Tibial artery (tissue), 4 donors: ENCODE data around the gene PHACTR1.

Experiments
- DNase-seq, 2 donors: peaks; one replicate each; pipeline ENCODE4 v3.0.0-alpha.2; 2019
- H3K27ac ChIP-seq, 2 donors: fragments of 200-600 bp; sonication (generic) in 1 of 2; 1 replicate in 1 of 2; 2 replicates in 1 of 2; pipeline ENCODE4 v1.5.1; 2018 to 2019; ENCODE audit warnings: mild to moderate bottlenecking in 1 of 2
- H3K27me3 ChIP-seq, 2 donors: fragments of 200-600 bp; sonication (generic) in 1 of 2; one replicate each; pipeline versions ENCODE4 v1.5.1 to v1.6.0; 2016 to 2019
- H3K36me3 ChIP-seq, 3 donors: fragments of 200-600 bp; sonication (generic) in 2 of 3; one replicate each; pipeline ENCODE4 v1.5.1; 2016 to 2019; ENCODE audit warnings: mild to moderate bottlenecking in 2 of 3
- H3K4me1 ChIP-seq, 4 donors: fragments of 200-600 bp; sonication (generic) in 2 of 4; 1 replicate in 3 of 4; 2 replicates in 1 of 4; pipeline ENCODE4 v1.5.1; 2016 to 2019
- H3K4me3 ChIP-seq, 2 donors: fragments of 200-600 bp; sonication (generic) in 1 of 2; 1 replicate in 1 of 2; 2 replicates in 1 of 2; pipeline ENCODE4 v1.5.1; 2018 to 2019; ENCODE audit warnings: mild to moderate bottlenecking in 2 of 2
- H3K9me3 ChIP-seq, 3 donors: fragments of 200-600 bp; sonication (generic) in 1 of 3; one replicate each; pipeline ENCODE4 v1.5.1; 2016 to 2019
- intact Hi-C: fragments of 100-400 bp; cut with DNase I; formaldehyde crosslinking; loops from one replicate; pipeline ENCODE4 v1.15.0; 2023; ENCODE audit warnings: low total_unique reads
- TF ChIP-seq, protein P1 (sequence below), 2 experiments: fragments of 200-600 bp in 1 of 2; fragments of 450-650 bp in 1 of 2; IDR thresholded peaks; one replicate each; pipeline ENCODE4 v1.5.1; 2017 to 2019; ENCODE audit warnings: antibody characterized with exemption in 2 of 2, mild to moderate bottlenecking in 1 of 2, moderate library complexity in 1 of 2

Gene PHACTR1

DNA sequence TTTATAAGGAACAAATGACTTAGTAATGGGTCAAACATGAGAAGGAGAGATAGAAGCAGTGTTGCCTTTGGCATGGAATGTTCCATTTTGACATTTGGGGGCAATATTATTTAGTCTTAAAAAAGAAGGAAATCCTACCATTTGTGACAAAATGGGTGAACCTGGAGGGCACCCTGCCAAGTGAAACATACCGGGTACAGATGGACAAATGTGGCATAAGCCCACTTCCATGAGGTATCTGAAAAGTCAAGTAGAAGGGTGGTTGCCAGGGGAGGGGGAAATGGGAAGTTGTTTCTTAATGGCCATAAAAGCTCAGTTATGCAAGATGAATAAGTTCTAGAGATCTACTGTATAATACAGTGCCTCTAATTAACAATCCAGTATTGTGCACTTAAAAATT is 342.5 kb downstream of the PHACTR1 start:
- H3K9me3 ChIP-seq: no peaks in the 10 kb centered on the region
- no peak overlapping the region for H3K27ac ChIP-seq
- DNase-seq: no peak
- TF ChIP-seq, protein P1, sequence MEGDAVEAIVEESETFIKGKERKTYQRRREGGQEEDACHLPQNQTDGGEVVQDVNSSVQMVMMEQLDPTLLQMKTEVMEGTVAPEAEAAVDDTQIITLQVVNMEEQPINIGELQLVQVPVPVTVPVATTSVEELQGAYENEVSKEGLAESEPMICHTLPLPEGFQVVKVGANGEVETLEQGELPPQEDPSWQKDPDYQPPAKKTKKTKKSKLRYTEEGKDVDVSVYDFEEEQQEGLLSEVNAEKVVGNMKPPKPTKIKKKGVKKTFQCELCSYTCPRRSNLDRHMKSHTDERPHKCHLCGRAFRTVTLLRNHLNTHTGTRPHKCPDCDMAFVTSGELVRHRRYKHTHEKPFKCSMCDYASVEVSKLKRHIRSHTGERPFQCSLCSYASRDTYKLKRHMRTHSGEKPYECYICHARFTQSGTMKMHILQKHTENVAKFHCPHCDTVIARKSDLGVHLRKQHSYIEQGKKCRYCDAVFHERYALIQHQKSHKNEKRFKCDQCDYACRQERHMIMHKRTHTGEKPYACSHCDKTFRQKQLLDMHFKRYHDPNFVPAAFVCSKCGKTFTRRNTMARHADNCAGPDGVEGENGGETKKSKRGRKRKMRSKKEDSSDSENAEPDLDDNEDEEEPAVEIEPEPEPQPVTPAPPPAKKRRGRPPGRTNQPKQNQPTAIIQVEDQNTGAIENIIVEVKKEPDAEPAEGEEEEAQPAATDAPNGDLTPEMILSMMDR (IDR thresholded peaks at IDR 0.05): no peak
- intact Hi-C loops: no loop called here
- no peak overlapping the region for H3K4me3 ChIP-seq
- H3K36me3 ChIP-seq: peaks cover 0 to 7% (median 1%) of the 10 kb centered on the region in 3 donors
- H3K4me1 ChIP-seq: peaks cover 0 to 42% (median 8%) of the 10 kb centered on the region in 4 donors
- H3K27me3 ChIP-seq: no peaks in the 10 kb centered on the region

DNA sequence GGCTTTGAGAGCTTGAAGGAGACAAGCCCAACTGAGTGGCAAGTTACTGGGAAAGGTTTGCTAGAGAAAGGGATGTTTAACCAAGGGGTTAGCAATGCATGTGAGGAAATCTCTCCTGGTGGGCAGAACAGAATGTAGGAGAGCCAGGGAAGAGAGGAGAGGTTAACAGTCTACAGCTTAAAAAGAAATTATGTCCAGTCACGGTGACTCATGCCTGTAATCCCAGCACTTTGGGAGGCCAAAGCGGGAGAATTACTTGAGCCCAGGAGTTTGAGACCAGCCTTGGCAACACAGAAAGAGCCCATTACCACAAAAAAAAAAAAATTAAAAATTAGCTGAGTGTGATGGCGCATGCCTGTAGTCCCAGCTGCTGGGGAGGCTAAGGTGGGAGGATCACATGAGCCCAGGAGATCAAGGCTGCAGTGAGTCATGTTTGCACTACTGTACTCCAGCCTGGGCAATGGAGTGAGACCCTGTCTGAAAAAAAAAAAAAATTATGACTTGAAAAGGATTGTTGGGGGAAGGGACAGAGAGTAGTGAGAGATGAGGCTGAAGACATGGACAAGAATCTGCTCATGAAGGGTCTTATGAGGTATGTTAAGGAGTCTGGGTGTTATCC is 346.8 kb downstream of the PHACTR1 start:
- Histone ChIP-seq H3K36me3 (no peaks in the 10 kb centered on the region), H3K27ac (no peak overlapping the region), H3K4me1 (peaks cover 0 to 56% (median 7%) of the 10 kb centered on the region in 4 donors), H3K4me3 (no peak overlapping the region), H3K27me3 (no peaks in the 10 kb centered on the region), H3K9me3 (no peaks in the 10 kb centered on the region)
- intact Hi-C loops: no loop called here
- no peak for DNase-seq
- TF ChIP-seq, protein P1 (IDR thresholded peaks at IDR 0.05): no peak

DNA sequence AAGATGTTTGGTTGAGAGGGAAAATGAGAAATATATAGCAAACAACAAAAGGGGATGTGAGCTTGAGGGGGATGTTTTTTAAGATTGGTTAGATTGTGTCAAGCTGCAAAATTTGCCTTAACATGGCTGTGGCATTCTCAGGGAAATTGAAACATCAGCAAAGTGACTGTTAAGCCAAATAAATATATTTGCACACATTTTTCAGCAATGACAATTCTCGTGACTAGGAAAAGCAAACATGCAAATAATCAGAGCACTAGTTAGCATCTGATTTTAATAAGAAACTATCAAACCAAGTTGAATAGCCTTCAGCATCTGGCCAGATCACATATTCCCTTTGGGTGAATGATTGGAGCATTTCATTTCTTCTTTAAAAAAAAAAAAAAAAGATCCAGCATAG is 349.0 kb downstream of the PHACTR1 start:
- Histone ChIP-seq H3K9me3 (no peaks in the 10 kb centered on the region), H3K27ac (peak overlapping the region in 1 of 2 donors; percentile 27), H3K4me1 (peaks cover 0 to 47% (median 2%) of the 10 kb centered on the region in 4 donors), H3K27me3 (no peaks in the 10 kb centered on the region), H3K4me3 (no peak overlapping the region), H3K36me3 (no peaks in the 10 kb centered on the region)
- no peak for DNase-seq
- intact Hi-C loops: no loop called here
- TF ChIP-seq, protein P1 (IDR thresholded peaks at IDR 0.05): no peak

DNA sequence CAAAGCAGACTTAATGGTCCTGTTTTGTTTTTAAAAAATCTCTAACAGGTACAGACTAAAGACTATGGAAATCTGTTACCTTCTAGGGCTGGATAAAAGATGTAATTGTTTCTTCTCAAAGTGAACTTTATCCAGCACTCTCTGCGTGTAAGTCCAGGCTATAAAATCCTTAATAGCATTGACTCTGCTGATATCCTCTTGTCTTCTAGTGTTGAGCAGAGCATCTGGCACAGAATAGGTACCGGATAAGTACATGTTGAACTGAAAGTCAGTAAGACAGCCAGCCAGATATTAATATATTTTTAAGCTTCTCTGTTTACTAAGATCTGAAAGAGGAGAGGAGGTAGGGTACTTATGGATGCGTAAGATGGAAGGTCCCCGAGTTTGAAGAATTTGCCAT is 349.5 kb downstream of the PHACTR1 start:
- H3K27ac ChIP-seq: peak overlapping the region in 1 of 2 donors; percentile 27
- peaks cover 0 to 44% (median 2%) of the 10 kb centered on the region in 4 donors for H3K4me1 ChIP-seq
- H3K27me3 ChIP-seq: no peaks in the 10 kb centered on the region
- DNase-seq: no peak
- no peaks in the 10 kb centered on the region for H3K9me3 ChIP-seq
- no peak overlapping the region for H3K4me3 ChIP-seq
- intact Hi-C loops: no loop called here
- no peaks in the 10 kb centered on the region for H3K36me3 ChIP-seq
- TF ChIP-seq, protein P1 (IDR thresholded peaks at IDR 0.05): no peak

DNA sequence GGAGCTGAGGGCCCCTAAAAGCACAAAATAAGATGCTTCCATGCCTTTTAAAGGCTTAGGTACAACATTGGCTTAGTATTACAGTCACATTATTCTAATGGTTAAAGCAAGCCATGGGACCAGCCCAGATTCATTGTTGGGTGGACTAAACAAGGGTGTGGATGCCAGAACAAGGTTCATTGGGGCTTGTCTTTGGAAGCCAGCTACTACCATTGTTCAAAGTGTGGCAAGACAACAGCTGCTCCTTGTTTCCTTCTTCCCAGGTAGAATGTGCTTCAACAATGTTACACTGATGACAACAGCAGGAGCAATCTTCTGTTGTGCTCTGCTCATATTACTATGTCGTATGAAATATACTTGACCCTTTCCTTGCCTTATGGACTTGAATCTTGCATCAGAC is 350.3 kb downstream of the PHACTR1 start:
- intact Hi-C loops: no loop called here
- no peaks in the 10 kb centered on the region for H3K36me3 ChIP-seq
- TF ChIP-seq, protein P1 (IDR thresholded peaks at IDR 0.05): no peak

More for the DNA sequence above, 350.3 kb downstream of the PHACTR1 start:
- no peaks in the 10 kb centered on the region for H3K9me3 ChIP-seq
- H3K4me1 ChIP-seq: peaks cover 0 to 51% (median 2%) of the 10 kb centered on the region in 4 donors
- no peak for DNase-seq
- H3K27me3 ChIP-seq: no peaks in the 10 kb centered on the region
- H3K27ac ChIP-seq: peak overlapping the region in 1 of 2 donors; percentile 27
- H3K4me3 ChIP-seq: no peak overlapping the region
